H1 (cell line): ENCODE data around the gene SLC22A3. TPM values are rescaled to one million over a fixed set of nuclear protein-coding genes. Genes with fewer than 3 reads are reported as not detected.

Experiments used
- CTCF ChIA-PET: fragments of 300-600 bp; sonication (Branson Sonifier 250); formaldehyde crosslinking; loops from one replicate; lab custom pipeline; 2021; ENCODE audit not compliant: partially characterized antibody; lab: Charles Lee
- POLR2A ChIA-PET: fragments of 300-600 bp; sonication (Branson Sonifier 250); formaldehyde crosslinking; loops from one replicate; lab custom pipeline; 2021; ENCODE audit warnings: inconsistent platforms; ENCODE audit not compliant: partially characterized antibody; lab: Charles Lee
- DNase-seq, 2 experiments: peaks; one replicate each; pipeline versions ENCODE4 v3.0.0 to v3.0.0-alpha.2; 2010 to 2022; ENCODE audit warnings: low spot score in 2 of 2, low read depth in 1 of 2, mixed read lengths in 1 of 2
- FAIRE-seq: peaks from 2 replicates; lab custom pipeline; 2011; peaks lifted over from hg19 to GRCh38; lab: Jason Lieb, UNC
- H2AFZ ChIP-seq: 2 replicates; pipeline ENCODE4 v1.8.1; 2012; ENCODE audit warnings: low read length, inconsistent platforms
- H2AK5ac ChIP-seq: 2 replicates; pipeline ENCODE4 v1.6.1; 2013; ENCODE audit warnings: low read depth, low read length
- H2BK120ac ChIP-seq: replicated peaks from 2 replicates; pipeline ENCODE3; 2013; ENCODE audit warnings: low read depth, low read length, inconsistent platforms
- H2BK12ac ChIP-seq: 2 replicates; pipeline ENCODE4 v1.6.1; 2013; ENCODE audit warnings: low read depth, low read length
- H2BK15ac ChIP-seq: 2 replicates; pipeline ENCODE4 v1.6.1; 2013; ENCODE audit warnings: low read length
- H2BK20ac ChIP-seq: 2 replicates; pipeline ENCODE4 v1.6.1; 2013; ENCODE audit warnings: low read length
- H2BK5ac ChIP-seq: 2 replicates; pipeline ENCODE4 v1.6.1; 2013; ENCODE audit warnings: low read depth, low read length
- H3K14ac ChIP-seq: 2 replicates; pipeline ENCODE4 v1.6.1; 2013; ENCODE audit warnings: inconsistent platforms; ENCODE audit not compliant: insufficient read length
- H3K18ac ChIP-seq: 2 replicates; pipeline ENCODE4 v1.6.1; 2013; ENCODE audit warnings: low read length; ENCODE audit errors: extremely low read depth
- H3K23ac ChIP-seq: 2 replicates; pipeline ENCODE4 v1.6.1; 2013; ENCODE audit warnings: inconsistent platforms; ENCODE audit not compliant: insufficient read length
- H3K23me2 ChIP-seq: 2 replicates; pipeline ENCODE4 v1.6.1; 2013; ENCODE audit warnings: low read depth, low read length
- H3K27ac ChIP-seq: 2 replicates; pipeline ENCODE4 v1.6.1; 2011; ENCODE audit warnings: low read depth, low read length, inconsistent platforms
- H3K27me3 ChIP-seq, 4 experiments: replicated peaks in 1 of 4; 1 replicate in 1 of 4; 2 replicates in 3 of 4; pipeline versions ENCODE4 v1.6.1 to v1.8.1; 2011 to 2013; ENCODE audit warnings: low read length in 3 of 4, mild to moderate bottlenecking in 3 of 4, inconsistent platforms in 2 of 4, mixed read lengths in 2 of 4, moderate library complexity in 1 of 4; ENCODE audit not compliant: control insufficient read depth in 3 of 4, insufficient read depth in 3 of 4; ENCODE audit errors: extremely low read depth in 1 of 4
- H3K36me3 ChIP-seq, 4 experiments: 2 replicates each; pipeline versions ENCODE4 v1.6.1 to v1.8.1; 2011 to 2013; ENCODE audit warnings: mild to moderate bottlenecking in 4 of 4, low read length in 3 of 4, moderate library complexity in 2 of 4, control low read depth in 1 of 4, inconsistent platforms in 1 of 4; ENCODE audit not compliant: insufficient read depth in 4 of 4, control insufficient read depth in 2 of 4
- H3K4ac ChIP-seq: replicated peaks from 2 replicates; pipeline ENCODE3; 2013; ENCODE audit warnings: low read length, low read depth, mixed read lengths, inconsistent platforms; ENCODE audit not compliant: insufficient read length
- H3K4me1 ChIP-seq, 4 experiments: replicated peaks in 1 of 4; 1 replicate in 1 of 4; 2 replicates in 3 of 4; pipeline versions ENCODE4 v1.6.1 to v1.8.1; 2011 to 2013; ENCODE audit warnings: low read length in 3 of 4, inconsistent platforms in 2 of 4, mixed read lengths in 1 of 4; ENCODE audit not compliant: insufficient read depth in 4 of 4, control insufficient read depth in 3 of 4
- H3K4me2 ChIP-seq, 2 experiments: 2 replicates each; pipeline versions ENCODE4 v1.6.1 to v1.8.1; 2011 to 2013; ENCODE audit warnings: low read depth in 2 of 2, low read length in 2 of 2, control low read depth in 1 of 2, inconsistent platforms in 1 of 2, mild to moderate bottlenecking in 1 of 2; ENCODE audit not compliant: insufficient read depth in 1 of 2
- H3K4me3 ChIP-seq, 4 experiments: fragments of 200-600, 300-600 bp in 1 of 4; sonication (generic), shearing (Covaris generic), sonication (Bioruptor Twin) in 1 of 4; 2 replicates each; pipeline versions ENCODE4 v1.5.1 to v1.8.1; 2011 to 2016; ENCODE audit warnings: low read length in 4 of 4, low read depth in 3 of 4, control low read depth in 2 of 4, inconsistent platforms in 2 of 4, mild to moderate bottlenecking in 2 of 4, mixed read lengths in 1 of 4, moderate library complexity in 1 of 4; ENCODE audit not compliant: insufficient read depth in 2 of 4; ENCODE audit errors: extremely low read depth in 1 of 4
- H3K56ac ChIP-seq: replicated peaks from 2 replicates; pipeline ENCODE3; 2013; ENCODE audit warnings: low read depth, mild to moderate bottlenecking, mixed read lengths, low read length, inconsistent platforms; ENCODE audit not compliant: insufficient read length
- H3K79me1 ChIP-seq: 2 replicates; pipeline ENCODE4 v1.6.1; 2013; ENCODE audit warnings: low read depth, low read length, control low read depth
- H3K79me2 ChIP-seq, 2 experiments: 2 replicates each; pipeline versions ENCODE4 v1.6.1 to v1.8.1; 2012 to 2013; ENCODE audit warnings: low read length in 2 of 2, mild to moderate bottlenecking in 2 of 2, inconsistent platforms in 1 of 2; ENCODE audit not compliant: insufficient read depth in 2 of 2, control insufficient read depth in 1 of 2
- H3K9ac ChIP-seq, 4 experiments: replicated peaks in 1 of 4; 1 replicate in 1 of 4; 2 replicates in 3 of 4; pipeline versions ENCODE4 v1.6.1 to v1.8.1; 2011 to 2013; ENCODE audit warnings: low read depth in 3 of 4, low read length in 3 of 4, control low read depth in 2 of 4, mild to moderate bottlenecking in 2 of 4, moderate library complexity in 2 of 4, inconsistent platforms in 1 of 4; ENCODE audit errors: extremely low read depth in 1 of 4
- H3K9me3 ChIP-seq, 2 experiments: 2 replicates each; pipeline versions ENCODE4 v1.6.1 to v1.8.1; 2012 to 2013; ENCODE audit warnings: mild to moderate bottlenecking in 2 of 2, moderate library complexity in 2 of 2, control low read depth in 1 of 2, inconsistent platforms in 1 of 2, low read depth in 1 of 2, low read length in 1 of 2, mixed read lengths in 1 of 2; ENCODE audit not compliant: insufficient read depth in 2 of 2
- H4K20me1 ChIP-seq, 2 experiments: replicated peaks in 1 of 2; 2 replicates each; pipeline versions ENCODE3 to v1.8.1; 2011 to 2013; ENCODE audit warnings: inconsistent platforms in 2 of 2, low read length in 2 of 2, mild to moderate bottlenecking in 1 of 2; ENCODE audit not compliant: insufficient read depth in 2 of 2, control insufficient read depth in 1 of 2
- H4K5ac ChIP-seq: 2 replicates; pipeline ENCODE4 v1.6.1; 2013; ENCODE audit warnings: low read length, low read depth, mixed read lengths, inconsistent platforms; ENCODE audit not compliant: insufficient read length
- H4K8ac ChIP-seq: 2 replicates; pipeline ENCODE4 v1.8.0; 2013; ENCODE audit warnings: mild to moderate bottlenecking, moderate library complexity, low read length, inconsistent platforms; ENCODE audit not compliant: insufficient read depth; ENCODE audit errors: extremely low read depth
- H4K91ac ChIP-seq: replicated peaks from 2 replicates; pipeline ENCODE3; 2013; ENCODE audit warnings: low read length, mixed read lengths, inconsistent platforms; ENCODE audit not compliant: insufficient read length
- BRCA1 ChIP-seq: IDR thresholded peaks from 2 replicates; pipeline ENCODE4 v1.6.1; 2012; ENCODE audit warnings: low read depth, low read length, improper control_type of control experiment
- CBX8 ChIP-seq: fragments of 300-800, 300-1000 bp; sonication (generic); IDR thresholded peaks from 2 replicates; pipeline ENCODE4 v1.7.1; 2016; ENCODE audit warnings: low read depth, low read length, borderline replicate concordance
- GABPA ChIP-seq: IDR thresholded peaks from 2 replicates; pipeline ENCODE4 v1.6.1; 2011; ENCODE audit warnings: mild to moderate bottlenecking, low read length, moderate library complexity, borderline replicate concordance; ENCODE audit not compliant: insufficient read depth
- RAD21 ChIP-seq, 2 experiments: IDR thresholded peaks in 1 of 2; conservative IDR thresholded peaks in 1 of 2; 2 replicates each; pipeline ENCODE4 v1.6.1; 2011; ENCODE audit warnings: low read depth in 2 of 2, low read length in 2 of 2, improper control_type of control experiment in 1 of 2, inconsistent platforms in 1 of 2, mild to moderate bottlenecking in 1 of 2, moderate library complexity in 1 of 2
- WGBS, 2 experiments: shearing (Covaris generic) in 1 of 2; methylation state at CpG; one replicate each; pipeline versions ENCODE4 v1.1.6 to v1.1.7; 2013 to 2015; ENCODE audit warnings: low lambda C conversion rate in 2 of 2, mixed read lengths in 2 of 2, inconsistent platforms in 1 of 2, low coverage in 1 of 2, missing lambda C conversion rate in 1 of 2; ENCODE audit not compliant: insufficient replicate concordance in 2 of 2, insufficient coverage in 1 of 2, insufficient read length in 1 of 2; ENCODE audit errors: extremely low coverage in 1 of 2, missing lambda C conversion rate in 1 of 2; 5-methylcytosine and 5-hydroxymethylcytosine counted together
- polyA plus RNA-seq, 7 experiments: library from polyadenylated mRNA; depleted of rRNA in 3 of 7; stranded (reverse) in 5 of 7; unstranded in 2 of 7; fragments of >200 nt in 5 of 7; fragments of 200-250 nt in 2 of 7; gene quantifications; 1 replicate in 5 of 7; 2 replicates in 1 of 7; 4 replicates in 1 of 7; pipeline versions ENCODE4 v1.2.1 to v1.2.3, GENCODE V29; 2011 to 2013; ENCODE audit warnings: missing spikeins in 2 of 7, mixed read lengths in 2 of 7
- total RNA-seq: library from RNA; stranded (reverse); fragmentation: NEBNext Ultra II Directional; extraction: Animal tissue kit (Norgen Biotek cat#: 25700); gene quantifications from 2 replicates; pipeline ENCODE4 v1.2.1, GENCODE V29; 2021

Gene SLC22A3
- total and polyA plus RNA-seq, 2 of the 8 experiments (the other 6 are each of a cell fraction or from before 2014, with no cell fraction given): 1.0 to 2.9 TPM

- Histone ChIP-seq H3K4me2 (no peak overlapping the region), H2AFZ (no peak overlapping the region), H3K36me3 (no peaks in the 10 kb centered on the region), H3K14ac (no peak overlapping the region), H3K4me3 (no peak overlapping the region), H2BK5ac (no peak overlapping the region), H2BK15ac (no peak overlapping the region), H2AK5ac (no peak overlapping the region), H2BK20ac (no peak overlapping the region), H2BK120ac (no peak overlapping the region), H3K79me1 (no peaks in the 10 kb centered on the region), H3K4ac (no peak overlapping the region), H3K9me3 (peaks cover 3% of the 10 kb centered on the region in 2 experiments; a peak in 2 of 4 replicates), H4K20me1 (no peaks in the 10 kb centered on the region), H3K27me3 (no peaks in the 10 kb centered on the region), H3K4me1 (no peaks in the 10 kb centered on the region), H3K23ac (no peak overlapping the region), H4K8ac (no peak overlapping the region), H3K9ac (no peak overlapping the region), H4K5ac (no peak overlapping the region), H3K18ac (no peak overlapping the region), H3K79me2 (no peaks in the 10 kb centered on the region), H2BK12ac (no peak overlapping the region), H3K23me2 (no peaks in the 10 kb centered on the region), H4K91ac (no peak overlapping the region), H3K56ac (no peak overlapping the region), H3K27ac (no peak overlapping the region)
- CTCF ChIA-PET: interaction anchor here (1.1 kb wide), 1 partner anchor 83 kb away, joined by 3 read pairs; no protein-coding TSS in a partner anchor
- no peak for FAIRE-seq
- DNase-seq: no peak
- POLR2A ChIA-PET: no interaction called here
- TF ChIP-seq GABPA (no peak), RAD21 (IDR thresholded peaks at IDR 0.05 in 1 of 2, conservative IDR thresholded peaks at IDR 0.05 in 1 of 2; ENCODE audit: low read depth in 2 of 2, low read length in 2 of 2) (no peak), CBX8 (no peak), BRCA1 (no peak)
- WGBS, 2 experiments: 94% methylated on average over 4 of the region's 4 CpGs; no CpG with 5 or more reads in 1 of the 2 experiments
Observed at GRCh38 chr6:160378882-160379281, 30.7 kb downstream of the SLC22A3 start.
